K562 (cell line): Measurements from ENCODE around the gene BCL10. TPM values are rescaled to one million over a fixed set of nuclear protein-coding genes. Genes with fewer than 3 reads are reported as not detected.

Source experiments
- BRD9 ChIP-seq: fragments of 450-650 bp; IDR thresholded peaks from 2 replicates; pipeline ENCODE4 v1.6.1; 2018; ENCODE audit warnings: low read depth; ENCODE audit not compliant: partially characterized antibody
- CBFA2T3 ChIP-seq: fragments of 450-650 bp; IDR thresholded peaks from 2 replicates; pipeline ENCODE4 v1.6.1; 2017
- CBX5 ChIP-seq: IDR thresholded peaks from 2 replicates; pipeline ENCODE4 v1.6.1; 2014; ENCODE audit warnings: low read depth, borderline replicate concordance
- EP300 ChIP-seq: IDR thresholded peaks from 2 replicates; pipeline ENCODE4 v1.6.1; 2012; ENCODE audit warnings: low read length, improper control_type of control experiment
- KDM2B ChIP-seq: fragments of 250-450 bp; sonication (Bioruptor Pico); IDR thresholded peaks from 2 replicates; pipeline ENCODE4 v1.8.0; 2021; ENCODE audit warnings: mild to moderate bottlenecking, moderate library complexity
- MIER1 ChIP-seq: fragments of 450-650 bp; IDR thresholded peaks from 2 replicates; pipeline ENCODE4 v1.6.1; 2016; ENCODE audit warnings: antibody characterized with exemption, mild to moderate bottlenecking, low read depth
- MTF1 ChIP-seq: fragments of 250-450 bp; sonication (Bioruptor Pico); IDR thresholded peaks from 2 replicates; pipeline ENCODE4 v1.9.0; 2021; ENCODE audit warnings: moderate library complexity, mild to moderate bottlenecking, inconsistent platforms, borderline replicate concordance
- POLR2AphosphoS2 ChIP-seq: IDR thresholded peaks from 2 replicates; pipeline ENCODE4 v1.6.1; 2012; ENCODE audit warnings: low read length, improper control_type of control experiment
- RBM17 ChIP-seq: fragments of 200-400 bp; formaldehyde crosslinking; IDR thresholded peaks from 2 replicates; pipeline ENCODE4 v1.6.1; 2017; ENCODE audit warnings: low read depth, mild to moderate bottlenecking, low read length, borderline replicate concordance
- RNF2 ChIP-seq: sonication (generic); IDR thresholded peaks from 2 replicates; pipeline ENCODE4 v1.6.1; 2016
- SLC30A9 ChIP-seq: fragments of 250-450 bp; sonication (Bioruptor Pico); IDR thresholded peaks from 2 replicates; pipeline ENCODE4 v1.8.0; 2022; ENCODE audit warnings: mild to moderate bottlenecking, moderate library complexity
- SNRNP70 ChIP-seq: fragments of 200-400 bp; formaldehyde crosslinking; optimal IDR thresholded peaks from 2 replicates; pipeline ENCODE3; 2017; ENCODE audit warnings: low read depth, low read length
- ZBTB7A ChIP-seq: IDR thresholded peaks from 2 replicates; pipeline ENCODE4 v1.6.1; 2011; ENCODE audit warnings: low read depth, mild to moderate bottlenecking, low read length, moderate library complexity, borderline replicate concordance; ENCODE audit not compliant: control insufficient read depth
- polyA plus RNA-seq, 8 experiments: library from polyadenylated mRNA; depleted of rRNA in 4 of 8; stranded (reverse) in 5 of 8; unstranded in 3 of 8; fragments of >200 nt; fragmentation: Nextera tagmentation in 2 of 8; fragmentation: Illumina TruSeq in 1 of 8; extraction: Ambion mirVana in 2 of 8; extraction: Trizol in 1 of 8; gene quantifications; 2 replicates each; pipeline versions ENCODE4 v1.2.1 to v1.2.3, GENCODE V29; 2011 to 2014; ENCODE audit warnings: inconsistent platforms in 1 of 8, missing spikeins in 1 of 8
- total RNA-seq, 7 experiments: library from RNA; depleted of rRNA in 6 of 7; stranded (reverse); fragments of >200 nt in 6 of 7; fragmentation: Illumina TruSeq in 2 of 7; extraction: Trizol in 2 of 7; gene quantifications; 2 replicates each; pipeline versions ENCODE4 v1.2.1 to v1.2.3, GENCODE V29; 2011 to 2021; ENCODE audit warnings: low replicate concordance in 1 of 7
- TF ChIP-seq, protein P1 (sequence below): fragments of 450-650 bp; IDR thresholded peaks from 2 replicates; pipeline ENCODE4 v1.7.1; 2018; ENCODE audit warnings: mild to moderate bottlenecking, low read depth; ENCODE audit not compliant: partially characterized antibody
- TF ChIP-seq, protein P2 (sequence below): fragments of 150-350 bp; conservative IDR thresholded peaks from 2 replicates; pipeline ENCODE4 v1.6.1; 2014; ENCODE audit warnings: low read length
- TF ChIP-seq, protein P3 (sequence below), 3 experiments: IDR thresholded peaks in 2 of 3; conservative IDR thresholded peaks in 1 of 3; 2 replicates each; pipeline ENCODE4 v1.5.1; 2011 to 2012; ENCODE audit warnings: low read length in 3 of 3, mild to moderate bottlenecking in 3 of 3, control low read depth in 2 of 3, improper control_type of control experiment in 1 of 3, inconsistent platforms in 1 of 3, low read depth in 1 of 3, mixed read lengths in 1 of 3, moderate library complexity in 1 of 3; ENCODE audit not compliant: insufficient read depth in 2 of 3
- TF ChIP-seq, protein P4 (sequence below): sonication (generic); formaldehyde crosslinking; IDR thresholded peaks from 2 replicates; pipeline ENCODE4 v1.8.1; 2022; ENCODE audit warnings: missing genetic modification reagents
- TF ChIP-seq, protein P5 (sequence below): conservative IDR thresholded peaks from 2 replicates; pipeline ENCODE4 v1.6.1; 2011; ENCODE audit warnings: low read depth, mild to moderate bottlenecking, low read length; ENCODE audit not compliant: control insufficient read depth

Gene BCL10
- total and polyA plus RNA-seq, 9 of the 15 experiments (the other 6 are each of a cell fraction or from before 2014, with no cell fraction given): 8.0 to 19.4 (median 12.3) TPM

DNA sequence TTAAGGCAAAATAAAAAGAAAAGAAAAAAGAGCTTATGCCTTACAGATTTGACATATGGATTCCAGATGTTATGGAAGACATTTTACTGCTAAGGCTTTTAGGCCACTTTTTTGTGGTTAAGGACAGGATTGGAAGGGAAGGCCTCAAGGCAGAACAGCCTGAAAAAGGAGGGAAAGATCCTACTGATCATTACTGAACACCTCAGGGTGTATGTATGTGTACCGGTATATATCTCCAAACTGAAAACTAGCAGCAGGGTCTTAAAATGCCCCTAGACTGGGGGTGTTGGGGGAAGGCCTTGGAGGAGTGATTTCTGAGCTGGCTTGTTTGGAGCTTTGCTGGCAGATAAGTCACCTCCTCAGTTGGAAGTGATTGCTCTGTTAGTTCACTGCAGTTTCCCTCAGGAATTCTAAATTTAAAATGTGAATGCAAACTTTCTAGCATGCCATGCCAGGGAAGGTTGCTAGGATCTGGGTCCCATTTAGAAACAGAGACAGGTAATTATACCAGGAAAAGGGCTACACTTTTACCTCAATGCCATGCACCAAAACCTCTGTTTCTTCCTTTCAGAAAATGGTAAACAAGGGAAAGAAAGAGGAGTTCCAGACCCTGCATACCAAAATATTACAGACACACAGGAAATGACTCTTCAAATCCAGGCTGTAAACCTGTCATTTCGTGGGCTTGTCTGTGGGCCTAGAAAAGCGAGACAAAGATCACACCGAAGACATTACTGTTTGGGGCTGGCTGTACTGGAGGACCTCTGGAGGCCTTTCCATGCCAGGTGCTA lies 32.0 kb downstream of the BCL10 start (continued):
- TF ChIP-seq, protein P1, sequence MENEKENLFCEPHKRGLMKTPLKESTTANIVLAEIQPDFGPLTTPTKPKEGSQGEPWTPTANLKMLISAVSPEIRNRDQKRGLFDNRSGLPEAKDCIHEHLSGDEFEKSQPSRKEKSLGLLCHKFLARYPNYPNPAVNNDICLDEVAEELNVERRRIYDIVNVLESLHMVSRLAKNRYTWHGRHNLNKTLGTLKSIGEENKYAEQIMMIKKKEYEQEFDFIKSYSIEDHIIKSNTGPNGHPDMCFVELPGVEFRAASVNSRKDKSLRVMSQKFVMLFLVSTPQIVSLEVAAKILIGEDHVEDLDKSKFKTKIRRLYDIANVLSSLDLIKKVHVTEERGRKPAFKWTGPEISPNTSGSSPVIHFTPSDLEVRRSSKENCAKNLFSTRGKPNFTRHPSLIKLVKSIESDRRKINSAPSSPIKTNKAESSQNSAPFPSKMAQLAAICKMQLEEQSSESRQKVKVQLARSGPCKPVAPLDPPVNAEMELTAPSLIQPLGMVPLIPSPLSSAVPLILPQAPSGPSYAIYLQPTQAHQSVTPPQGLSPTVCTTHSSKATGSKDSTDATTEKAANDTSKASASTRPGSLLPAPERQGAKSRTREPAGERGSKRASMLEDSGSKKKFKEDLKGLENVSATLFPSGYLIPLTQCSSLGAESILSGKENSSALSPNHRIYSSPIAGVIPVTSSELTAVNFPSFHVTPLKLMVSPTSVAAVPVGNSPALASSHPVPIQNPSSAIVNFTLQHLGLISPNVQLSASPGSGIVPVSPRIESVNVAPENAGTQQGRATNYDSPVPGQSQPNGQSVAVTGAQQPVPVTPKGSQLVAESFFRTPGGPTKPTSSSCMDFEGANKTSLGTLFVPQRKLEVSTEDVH: no peak
- TF ChIP-seq KDM2B (CRISPR knock-in tag) (no peak), ZBTB7A (no peak), MTF1 (no peak), BRD9 (peak; percentile 67), SNRNP70 (no peak), SLC30A9 (CRISPR knock-in tag) (no peak), CBFA2T3 (peak; percentile 31; the same call in 1 of the 2 replicates), POLR2AphosphoS2 (no peak), RBM17 (no peak), EP300 (peak; percentile 60; the same call in 1 of the 2 replicates), RNF2 (no peak), MIER1 (no peak), CBX5 (no peak)
- TF ChIP-seq, protein P2, sequence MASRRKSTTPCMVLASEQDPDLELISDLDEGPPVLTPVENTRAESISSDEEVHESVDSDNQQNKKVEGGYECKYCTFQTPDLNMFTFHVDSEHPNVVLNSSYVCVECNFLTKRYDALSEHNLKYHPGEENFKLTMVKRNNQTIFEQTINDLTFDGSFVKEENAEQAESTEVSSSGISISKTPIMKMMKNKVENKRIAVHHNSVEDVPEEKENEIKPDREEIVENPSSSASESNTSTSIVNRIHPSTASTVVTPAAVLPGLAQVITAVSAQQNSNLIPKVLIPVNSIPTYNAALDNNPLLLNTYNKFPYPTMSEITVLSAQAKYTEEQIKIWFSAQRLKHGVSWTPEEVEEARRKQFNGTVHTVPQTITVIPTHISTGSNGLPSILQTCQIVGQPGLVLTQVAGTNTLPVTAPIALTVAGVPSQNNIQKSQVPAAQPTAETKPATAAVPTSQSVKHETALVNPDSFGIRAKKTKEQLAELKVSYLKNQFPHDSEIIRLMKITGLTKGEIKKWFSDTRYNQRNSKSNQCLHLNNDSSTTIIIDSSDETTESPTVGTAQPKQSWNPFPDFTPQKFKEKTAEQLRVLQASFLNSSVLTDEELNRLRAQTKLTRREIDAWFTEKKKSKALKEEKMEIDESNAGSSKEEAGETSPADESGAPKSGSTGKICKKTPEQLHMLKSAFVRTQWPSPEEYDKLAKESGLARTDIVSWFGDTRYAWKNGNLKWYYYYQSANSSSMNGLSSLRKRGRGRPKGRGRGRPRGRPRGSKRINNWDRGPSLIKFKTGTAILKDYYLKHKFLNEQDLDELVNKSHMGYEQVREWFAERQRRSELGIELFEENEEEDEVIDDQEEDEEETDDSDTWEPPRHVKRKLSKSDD: no peak
- TF ChIP-seq, protein P3, sequence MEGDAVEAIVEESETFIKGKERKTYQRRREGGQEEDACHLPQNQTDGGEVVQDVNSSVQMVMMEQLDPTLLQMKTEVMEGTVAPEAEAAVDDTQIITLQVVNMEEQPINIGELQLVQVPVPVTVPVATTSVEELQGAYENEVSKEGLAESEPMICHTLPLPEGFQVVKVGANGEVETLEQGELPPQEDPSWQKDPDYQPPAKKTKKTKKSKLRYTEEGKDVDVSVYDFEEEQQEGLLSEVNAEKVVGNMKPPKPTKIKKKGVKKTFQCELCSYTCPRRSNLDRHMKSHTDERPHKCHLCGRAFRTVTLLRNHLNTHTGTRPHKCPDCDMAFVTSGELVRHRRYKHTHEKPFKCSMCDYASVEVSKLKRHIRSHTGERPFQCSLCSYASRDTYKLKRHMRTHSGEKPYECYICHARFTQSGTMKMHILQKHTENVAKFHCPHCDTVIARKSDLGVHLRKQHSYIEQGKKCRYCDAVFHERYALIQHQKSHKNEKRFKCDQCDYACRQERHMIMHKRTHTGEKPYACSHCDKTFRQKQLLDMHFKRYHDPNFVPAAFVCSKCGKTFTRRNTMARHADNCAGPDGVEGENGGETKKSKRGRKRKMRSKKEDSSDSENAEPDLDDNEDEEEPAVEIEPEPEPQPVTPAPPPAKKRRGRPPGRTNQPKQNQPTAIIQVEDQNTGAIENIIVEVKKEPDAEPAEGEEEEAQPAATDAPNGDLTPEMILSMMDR (IDR thresholded peaks at IDR 0.05 in 2 of 3, conservative IDR thresholded peaks at IDR 0.05 in 1 of 3; ENCODE audit: insufficient read depth in 2 of 3, low read depth in 1 of 3, low read length in 3 of 3): peak in 1 of 3 experiments; percentile 3; a peak in 1 of 6 replicates
- TF ChIP-seq, protein P4, sequence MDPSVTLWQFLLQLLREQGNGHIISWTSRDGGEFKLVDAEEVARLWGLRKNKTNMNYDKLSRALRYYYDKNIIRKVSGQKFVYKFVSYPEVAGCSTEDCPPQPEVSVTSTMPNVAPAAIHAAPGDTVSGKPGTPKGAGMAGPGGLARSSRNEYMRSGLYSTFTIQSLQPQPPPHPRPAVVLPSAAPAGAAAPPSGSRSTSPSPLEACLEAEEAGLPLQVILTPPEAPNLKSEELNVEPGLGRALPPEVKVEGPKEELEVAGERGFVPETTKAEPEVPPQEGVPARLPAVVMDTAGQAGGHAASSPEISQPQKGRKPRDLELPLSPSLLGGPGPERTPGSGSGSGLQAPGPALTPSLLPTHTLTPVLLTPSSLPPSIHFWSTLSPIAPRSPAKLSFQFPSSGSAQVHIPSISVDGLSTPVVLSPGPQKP: no peak
- TF ChIP-seq, protein P5, sequence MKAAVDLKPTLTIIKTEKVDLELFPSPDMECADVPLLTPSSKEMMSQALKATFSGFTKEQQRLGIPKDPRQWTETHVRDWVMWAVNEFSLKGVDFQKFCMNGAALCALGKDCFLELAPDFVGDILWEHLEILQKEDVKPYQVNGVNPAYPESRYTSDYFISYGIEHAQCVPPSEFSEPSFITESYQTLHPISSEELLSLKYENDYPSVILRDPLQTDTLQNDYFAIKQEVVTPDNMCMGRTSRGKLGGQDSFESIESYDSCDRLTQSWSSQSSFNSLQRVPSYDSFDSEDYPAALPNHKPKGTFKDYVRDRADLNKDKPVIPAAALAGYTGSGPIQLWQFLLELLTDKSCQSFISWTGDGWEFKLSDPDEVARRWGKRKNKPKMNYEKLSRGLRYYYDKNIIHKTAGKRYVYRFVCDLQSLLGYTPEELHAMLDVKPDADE: no peak
